Common myeloid progenitor, CD34-positive (primary cell): ENCODE data around the gene SLC5A5.
"Not testable (repeated sequence)": the region's sequence is repeated elsewhere in the genome, so short reads cannot be mapped to it uniquely, and the experiment has no call there.

ENCODE experiments used
- CTCF ChIA-PET: fragments of 350-600 bp; sonication (Branson Sonifier 250); formaldehyde crosslinking; loops from one replicate; lab custom pipeline; 2021; ENCODE audit warnings: antibody characterized with exemption; lab: Charles Lee
- POLR2A ChIA-PET: fragments of 350-600 bp; sonication (Branson Sonifier 250); formaldehyde crosslinking; loops from one replicate; lab custom pipeline; 2021; ENCODE audit warnings: antibody characterized with exemption; lab: Charles Lee
- DNase-seq, 3 donors: peaks; one replicate each; pipeline versions ENCODE4 v3.0.0 to v3.0.0-alpha.2; 2013
- H3K27ac ChIP-seq, 2 experiments: 1 replicate in 1 of 2; 2 replicates in 1 of 2; pipeline ENCODE4 v1.7.0; 2013; ENCODE audit warnings: inconsistent platforms in 2 of 2, low read length in 2 of 2, mild to moderate bottlenecking in 2 of 2, low read depth in 1 of 2, moderate library complexity in 1 of 2; ENCODE audit not compliant: severe bottlenecking in 2 of 2, insufficient read depth in 1 of 2, poor library complexity in 1 of 2
- H3K27me3 ChIP-seq, 5 experiments: replicated peaks in 2 of 5; 1 replicate in 3 of 5; 2 replicates in 2 of 5; pipeline versions ENCODE4 v1.6.1 to v1.7.0; 2013; ENCODE audit warnings: low read length in 4 of 5, mild to moderate bottlenecking in 2 of 5, moderate library complexity in 2 of 5, inconsistent platforms in 1 of 5; ENCODE audit not compliant: insufficient read depth in 5 of 5, control insufficient read depth in 4 of 5
- H3K36me3 ChIP-seq, 4 experiments: 1 replicate in 2 of 4; 2 replicates in 2 of 4; pipeline versions ENCODE4 v1.6.1 to v1.7.0; 2013; ENCODE audit warnings: low read length in 3 of 4, control low read depth in 1 of 4, mild to moderate bottlenecking in 1 of 4; ENCODE audit not compliant: control insufficient read depth in 4 of 4, insufficient read depth in 4 of 4
- H3K4me1 ChIP-seq, 4 experiments: 1 replicate in 3 of 4; 2 replicates in 1 of 4; pipeline versions ENCODE4 v1.6.1 to v1.7.1; 2013; ENCODE audit warnings: low read length in 3 of 4, mild to moderate bottlenecking in 3 of 4, control low read depth in 1 of 4, inconsistent platforms in 1 of 4, moderate library complexity in 1 of 4; ENCODE audit not compliant: control insufficient read depth in 4 of 4, insufficient read depth in 4 of 4; ENCODE audit errors: control extremely low read depth in 1 of 4
- H3K4me3 ChIP-seq, 7 experiments: 1 replicate in 4 of 7; 2 replicates in 3 of 7; pipeline versions ENCODE4 v1.5.1 to v1.7.0; 2013; ENCODE audit warnings: mild to moderate bottlenecking in 7 of 7, low read length in 6 of 7, moderate library complexity in 6 of 7, inconsistent platforms in 2 of 7, low read depth in 2 of 7, control low read depth in 1 of 7; ENCODE audit not compliant: insufficient read depth in 4 of 7, control insufficient read depth in 1 of 7; ENCODE audit errors: extremely low read depth in 1 of 7
- H3K9me3 ChIP-seq, 5 experiments: 1 replicate in 4 of 5; 2 replicates in 1 of 5; pipeline versions ENCODE4 v1.6.1 to v1.7.1; 2013; ENCODE audit warnings: low read length in 4 of 5, mild to moderate bottlenecking in 2 of 5, inconsistent platforms in 1 of 5, low read depth in 1 of 5, moderate library complexity in 1 of 5; ENCODE audit not compliant: control insufficient read depth in 4 of 5, insufficient read depth in 2 of 5; ENCODE audit errors: control extremely low read depth in 1 of 5
- WGBS: methylation state at CpG from one replicate; pipeline ENCODE4 v1.1.5; 2013; ENCODE audit not compliant: insufficient coverage; 5-methylcytosine and 5-hydroxymethylcytosine counted together

The SLC5A5 gene

GRCh38 chr19:17902701-17903100 lies 31.0 kb downstream of the SLC5A5 start:
- no peak for DNase-seq
- POLR2A ChIA-PET: no interaction called here
- Histone ChIP-seq H3K27me3 (no peaks in the 10 kb centered on the region), H3K27ac (no peak overlapping the region), H3K4me1 (no peaks in the 10 kb centered on the region), H3K4me3 (no peak overlapping the region), H3K36me3 (no peaks in the 10 kb centered on the region), H3K9me3 (no peaks in the 10 kb centered on the region)
- 100% methylated on average over 2 of the region's 6 CpGs for WGBS
- CTCF ChIA-PET: no interaction called here

- H3K9me3 ChIP-seq: peaks cover 0 to 3% (median under 1%) of the 10 kb centered on the region in 5 experiments
- CTCF ChIA-PET: interaction anchor here (1.5 kb wide), 1 partner anchor 24 kb away, joined by 5 read pairs; the partner anchor contains the start of gene CCDC124
- H3K27me3 ChIP-seq: peaks cover 0 to 2% (median 0%) of the 10 kb centered on the region in 5 experiments
- H3K4me3 ChIP-seq: no peak overlapping the region
- POLR2A ChIA-PET: no interaction called here
- no CpG with 5 or more reads among the region's 3 CpGs for WGBS
- DNase-seq: no peak
- no peaks in the 10 kb centered on the region for H3K36me3 ChIP-seq
- no peak overlapping the region for H3K27ac ChIP-seq
- no peaks in the 10 kb centered on the region for H3K4me1 ChIP-seq
Measured at GRCh38 chr19:17908244-17908643, 36.5 kb downstream of the SLC5A5 start.

GRCh38 chr19:17909003-17909732 lies 37.4 kb downstream of the SLC5A5 start:
- H3K4me1 ChIP-seq: no peaks in the 10 kb centered on the region
- H3K36me3 ChIP-seq: no peaks in the 10 kb centered on the region
- peaks cover 0 to 10% (median 4%) of the 10 kb centered on the region in 5 experiments for H3K9me3 ChIP-seq
- no peak overlapping the region for H3K4me3 ChIP-seq
- peaks cover 0 to 2% (median 0%) of the 10 kb centered on the region in 5 experiments for H3K27me3 ChIP-seq
- H3K27ac ChIP-seq: no peak overlapping the region
- no peak for DNase-seq
- CTCF ChIA-PET: interaction anchor here (1.5 to 1.7 kb wide), 2 partner anchors 23 to 38 kb away, joined by 3 to 5 read pairs; partner anchors contain the start of gene CCDC124
- 73% methylated on average over 4 of the region's 7 CpGs for WGBS
- POLR2A ChIA-PET: interaction anchor here (0.6 kb wide), 1 partner anchor 32 kb away, joined by 5 read pairs; no protein-coding TSS in a partner anchor

- CTCF ChIA-PET: no interaction called here
- POLR2A ChIA-PET: no interaction called here
- Histone ChIP-seq H3K27me3 (peaks cover 0 to 2% (median 0%) of the 10 kb centered on the region in 5 experiments), H3K27ac (no peak overlapping the region), H3K36me3 (no peaks in the 10 kb centered on the region), H3K9me3 (peaks cover 0 to 10% (median 4%) of the 10 kb centered on the region in 5 experiments), H3K4me3 (no peak overlapping the region), H3K4me1 (no peaks in the 10 kb centered on the region)
- WGBS: 92% methylated on average over 7 of the region's 11 CpGs
- DNase-seq: no peak
Measured at GRCh38 chr19:17910791-17911360, 39.1 kb downstream of the SLC5A5 start.

GRCh38 chr19:17915940-17916593 lies 44.3 kb downstream of the SLC5A5 start:
- CTCF ChIA-PET: interaction anchor here (0.6 to 1.4 kb wide), 2 partner anchors 15 to 20 kb away, joined by 3 read pairs; no protein-coding TSS in a partner anchor

GRCh38 chr19:17918151-17918550 lies 46.4 kb downstream of the SLC5A5 start:
- H3K4me3 ChIP-seq, DNase-seq, H3K27me3 ChIP-seq, H3K9me3 ChIP-seq, H3K36me3 ChIP-seq, CTCF ChIA-PET, H3K4me1 ChIP-seq, H3K27ac ChIP-seq, POLR2A ChIA-PET: not testable (repeated sequence)
- 93% methylated on average over 6 of the region's 30 CpGs for WGBS

More at GRCh38 chr19:17915940-17916593, 44.3 kb downstream of the SLC5A5 start:
- Histone ChIP-seq H3K27ac (no peak overlapping the region), H3K27me3 (peaks cover 0 to 1% (median 0%) of the 10 kb centered on the region in 5 experiments), H3K9me3 (peaks cover 0 to 12% (median 5%) of the 10 kb centered on the region in 5 experiments), H3K4me3 (no peak overlapping the region), H3K36me3 (no peaks in the 10 kb centered on the region), H3K4me1 (no peaks in the 10 kb centered on the region)
- POLR2A ChIA-PET: no interaction called here
- no peak for DNase-seq
- WGBS: 97% methylated on average over 6 of the region's 6 CpGs
